Keratinocyte (primary cell): ENCODE results near the gene COMMD9. TPM values are rescaled to one million over a fixed set of nuclear protein-coding genes. Genes with fewer than 3 reads are reported as not detected.

Experiments used
- DNase-seq: peaks from one replicate; pipeline ENCODE4 v3.0.0-alpha.2; 2011; ENCODE audit warnings: low read depth, missing footprints, low spot score
- FAIRE-seq: peaks from 2 replicates; lab custom pipeline; 2011; peaks lifted over from hg19 to GRCh38; lab: Jason Lieb, UNC
- H2AFZ ChIP-seq: 2 replicates; pipeline ENCODE4 v1.6.0; 2012; ENCODE audit warnings: low read length, control low read depth, inconsistent platforms; ENCODE audit not compliant: control insufficient read depth
- H3K27ac ChIP-seq: 2 replicates; pipeline ENCODE4 v1.5.1; 2011; ENCODE audit warnings: low read length; ENCODE audit not compliant: control insufficient read depth, insufficient read depth
- H3K27me3 ChIP-seq: 3 replicates; pipeline ENCODE4 v1.6.0; 2011; ENCODE audit warnings: low read length; ENCODE audit not compliant: control insufficient read depth, insufficient read depth; ENCODE audit errors: extremely low read depth
- H3K36me3 ChIP-seq, 2 experiments: 2 replicates in 1 of 2; 3 replicates in 1 of 2; pipeline ENCODE4 v1.5.1; 2011; ENCODE audit warnings: low read length in 2 of 2, mild to moderate bottlenecking in 1 of 2; ENCODE audit not compliant: control insufficient read depth in 2 of 2, insufficient read depth in 2 of 2; ENCODE audit errors: extremely low read depth in 1 of 2
- H3K4me1 ChIP-seq: 3 replicates; pipeline ENCODE4 v1.5.1; 2011; ENCODE audit warnings: low read length; ENCODE audit not compliant: control insufficient read depth, insufficient read depth; ENCODE audit errors: extremely low read depth
- H3K4me2 ChIP-seq: 3 replicates; pipeline ENCODE4 v1.6.0; 2011; ENCODE audit warnings: low read depth, low read length; ENCODE audit not compliant: control insufficient read depth, insufficient read depth; ENCODE audit errors: extremely low read depth
- H3K4me3 ChIP-seq, 3 experiments: fragments of 200-600 bp in 1 of 3; sonication (generic) in 1 of 3; 2 replicates in 2 of 3; 3 replicates in 1 of 3; pipeline ENCODE4 v1.5.1; 2011 to 2016; ENCODE audit warnings: low read length in 3 of 3, mild to moderate bottlenecking in 3 of 3, control low read depth in 2 of 3, inconsistent platforms in 1 of 3, low read depth in 1 of 3, mixed read lengths in 1 of 3, mixed run types in 1 of 3, moderate library complexity in 1 of 3; ENCODE audit not compliant: control insufficient read depth in 2 of 3, insufficient read depth in 2 of 3; ENCODE audit errors: extremely low read depth in 1 of 3
- H3K79me2 ChIP-seq: 2 replicates; pipeline ENCODE4 v1.6.0; 2012; ENCODE audit warnings: low read length; ENCODE audit not compliant: control insufficient read depth, insufficient read depth
- H3K9ac ChIP-seq: 3 replicates; pipeline ENCODE4 v1.6.0; 2011; ENCODE audit warnings: low read length; ENCODE audit not compliant: control insufficient read depth, insufficient read depth; ENCODE audit errors: extremely low read depth
- H3K9me1 ChIP-seq: 3 replicates; pipeline ENCODE4 v1.6.0; 2011; ENCODE audit warnings: low read length; ENCODE audit not compliant: control insufficient read depth, insufficient read depth; ENCODE audit errors: extremely low read depth
- H3K9me3 ChIP-seq: 2 replicates; pipeline ENCODE4 v1.5.1; 2012; ENCODE audit warnings: low read depth, low read length; ENCODE audit not compliant: control insufficient read depth
- H4K20me1 ChIP-seq: 3 replicates; pipeline ENCODE4 v1.6.0; 2011; ENCODE audit warnings: low read length; ENCODE audit not compliant: control insufficient read depth, insufficient read depth; ENCODE audit errors: extremely low read depth
- EZH2 ChIP-seq: IDR thresholded peaks from one replicate; pipeline ENCODE4 v1.6.1; 2012; ENCODE audit warnings: inconsistent platforms, mild to moderate bottlenecking, low read length, moderate library complexity
- dilution Hi-C: fragments of 300-500 bp; cut with MboI; formaldehyde crosslinking; loops from one replicate; pipeline ENCODE4 v1.7.0; 2020; ENCODE audit warnings: low sequenced_read_pairs; ENCODE audit not compliant: extremely low pct_ligation_motif_present
- polyA plus RNA-seq, 5 experiments: library from polyadenylated mRNA; depleted of rRNA in 3 of 5; stranded (reverse) in 3 of 5; stranded (forward) in 1 of 5; unstranded in 1 of 5; fragments of >200 nt; gene quantifications; 1 replicate in 1 of 5; 2 replicates in 3 of 5; 3 replicates in 1 of 5; pipeline versions ENCODE4 v1.2.1 to v1.2.3, GENCODE V29; 2011 to 2012; ENCODE audit warnings: missing spikeins in 2 of 5, low read depth in 1 of 5, low replicate concordance in 1 of 5
- TF ChIP-seq, protein P1 (sequence below), 3 experiments: IDR thresholded peaks in 1 of 3; conservative IDR thresholded peaks in 1 of 3; optimal IDR thresholded peaks in 1 of 3; 2 replicates in 2 of 3; 3 replicates in 1 of 3; pipeline versions ENCODE3 to v1.5.1; 2011; ENCODE audit warnings: low read length in 3 of 3, mild to moderate bottlenecking in 3 of 3, moderate library complexity in 2 of 3, control low read depth in 1 of 3, inconsistent platforms in 1 of 3; ENCODE audit not compliant: insufficient read depth in 2 of 3; ENCODE audit errors: extremely low read depth in 1 of 3

COMMD9 gene
- polyA plus RNA-seq, 1 donor (not counting 4 experiments of a cell fraction or from before 2014, with no cell fraction given), result 52.6 TPM

DNA sequence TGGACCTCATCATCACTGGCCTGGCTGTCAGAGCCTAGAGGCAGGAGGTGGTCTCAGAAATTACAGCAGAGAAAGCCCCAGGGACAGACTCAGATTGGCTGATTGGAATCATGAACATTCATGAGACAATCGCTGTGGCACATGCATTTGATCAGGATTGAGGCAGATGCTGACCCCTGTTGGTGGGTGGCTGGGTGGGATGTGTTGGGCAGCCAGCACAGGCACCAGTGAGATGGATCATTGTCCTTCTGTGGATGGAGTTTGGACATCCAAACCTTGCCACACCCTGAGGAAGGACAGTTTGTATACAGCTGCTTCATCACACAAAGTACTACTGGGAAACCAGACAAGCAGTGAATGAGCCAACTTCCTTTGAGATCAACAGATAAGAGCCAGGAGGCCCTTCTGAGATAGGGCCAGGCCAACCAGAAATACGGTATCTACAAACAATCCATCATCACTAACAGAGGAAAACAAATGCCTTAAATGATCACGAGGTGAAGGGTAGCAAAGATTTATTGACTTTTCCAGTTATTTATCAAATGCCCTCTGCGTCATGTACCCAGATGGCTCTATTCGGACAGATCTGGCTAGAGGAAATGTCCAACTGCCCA, 17.3 kb downstream of the COMMD9 start:
- Histone ChIP-seq H3K27me3 (no peaks in the 10 kb centered on the region), H3K27ac (no peak overlapping the region), H3K4me1 (no peaks in the 10 kb centered on the region), H3K4me2 (no peak overlapping the region), H3K79me2 (no peaks in the 10 kb centered on the region), H3K9me1 (no peaks in the 10 kb centered on the region), H3K4me3 (no peak overlapping the region), H3K9ac (no peak overlapping the region), H3K9me3 (no peaks in the 10 kb centered on the region), H4K20me1 (no peaks in the 10 kb centered on the region), H2AFZ (no peak overlapping the region), H3K36me3 (peaks cover 0 to 16% of the 10 kb centered on the region in 2 experiments)
- DNase-seq, result no peak
- TF ChIP-seq EZH2, result no peak
- TF ChIP-seq, protein P1, sequence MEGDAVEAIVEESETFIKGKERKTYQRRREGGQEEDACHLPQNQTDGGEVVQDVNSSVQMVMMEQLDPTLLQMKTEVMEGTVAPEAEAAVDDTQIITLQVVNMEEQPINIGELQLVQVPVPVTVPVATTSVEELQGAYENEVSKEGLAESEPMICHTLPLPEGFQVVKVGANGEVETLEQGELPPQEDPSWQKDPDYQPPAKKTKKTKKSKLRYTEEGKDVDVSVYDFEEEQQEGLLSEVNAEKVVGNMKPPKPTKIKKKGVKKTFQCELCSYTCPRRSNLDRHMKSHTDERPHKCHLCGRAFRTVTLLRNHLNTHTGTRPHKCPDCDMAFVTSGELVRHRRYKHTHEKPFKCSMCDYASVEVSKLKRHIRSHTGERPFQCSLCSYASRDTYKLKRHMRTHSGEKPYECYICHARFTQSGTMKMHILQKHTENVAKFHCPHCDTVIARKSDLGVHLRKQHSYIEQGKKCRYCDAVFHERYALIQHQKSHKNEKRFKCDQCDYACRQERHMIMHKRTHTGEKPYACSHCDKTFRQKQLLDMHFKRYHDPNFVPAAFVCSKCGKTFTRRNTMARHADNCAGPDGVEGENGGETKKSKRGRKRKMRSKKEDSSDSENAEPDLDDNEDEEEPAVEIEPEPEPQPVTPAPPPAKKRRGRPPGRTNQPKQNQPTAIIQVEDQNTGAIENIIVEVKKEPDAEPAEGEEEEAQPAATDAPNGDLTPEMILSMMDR (optimal IDR thresholded peaks at IDR 0.05 in 1 of 3, IDR thresholded peaks at IDR 0.05 in 1 of 3, conservative IDR thresholded peaks at IDR 0.05 in 1 of 3; ENCODE audit: extremely low read depth in 1 of 3, insufficient read depth in 2 of 3, low read length in 3 of 3), result peak in 1 of 3 experiments; percentile 22
- no peak for FAIRE-seq
- dilution Hi-C loops, result no loop called here

DNA sequence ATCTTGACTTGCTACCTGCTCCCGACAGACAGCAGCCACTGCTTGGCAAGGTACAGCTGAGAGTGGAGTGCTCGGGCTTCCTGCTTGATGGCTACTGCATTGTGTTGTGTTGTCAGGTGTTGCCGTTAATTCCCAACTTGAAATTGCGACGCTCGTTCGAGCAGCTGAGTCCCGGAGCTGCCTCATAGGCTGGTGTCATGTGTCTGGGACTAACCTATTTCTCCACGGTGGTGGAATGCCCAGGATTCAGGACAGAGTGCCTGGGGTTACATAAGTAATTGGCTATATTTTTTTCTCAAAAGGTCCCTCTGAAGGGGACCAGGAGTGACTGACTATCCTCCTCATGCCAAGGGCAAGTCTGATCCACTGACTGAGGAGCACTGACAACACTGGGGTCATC, 18.5 kb downstream of the COMMD9 start:
- Histone ChIP-seq H3K9me1 (no peaks in the 10 kb centered on the region), H3K36me3 (peaks cover 0 to 14% of the 10 kb centered on the region in 2 experiments), H3K4me3 (no peak overlapping the region), H3K79me2 (no peaks in the 10 kb centered on the region), H3K4me2 (no peak overlapping the region), H4K20me1 (no peaks in the 10 kb centered on the region), H3K27ac (no peak overlapping the region), H3K27me3 (no peaks in the 10 kb centered on the region), H2AFZ (no peak overlapping the region), H3K9me3 (no peaks in the 10 kb centered on the region), H3K4me1 (no peaks in the 10 kb centered on the region), H3K9ac (no peak overlapping the region)
- TF ChIP-seq EZH2, result no peak
- TF ChIP-seq, protein P1 (optimal IDR thresholded peaks at IDR 0.05 in 1 of 3, IDR thresholded peaks at IDR 0.05 in 1 of 3, conservative IDR thresholded peaks at IDR 0.05 in 1 of 3; ENCODE audit: extremely low read depth in 1 of 3, insufficient read depth in 2 of 3, low read length in 3 of 3), result no peak
- DNase-seq (no peak), FAIRE-seq (no peak)
- dilution Hi-C loops, result no loop called here
